ENCODE data around the gene KRTAP19-8. TPM values are rescaled to one million over a fixed set of nuclear protein-coding genes. Genes with fewer than 3 reads are reported as not detected.

KRTAP19-8 gene
- total RNA-seq, 4 donors from 2014 or later = not detected

DNA sequence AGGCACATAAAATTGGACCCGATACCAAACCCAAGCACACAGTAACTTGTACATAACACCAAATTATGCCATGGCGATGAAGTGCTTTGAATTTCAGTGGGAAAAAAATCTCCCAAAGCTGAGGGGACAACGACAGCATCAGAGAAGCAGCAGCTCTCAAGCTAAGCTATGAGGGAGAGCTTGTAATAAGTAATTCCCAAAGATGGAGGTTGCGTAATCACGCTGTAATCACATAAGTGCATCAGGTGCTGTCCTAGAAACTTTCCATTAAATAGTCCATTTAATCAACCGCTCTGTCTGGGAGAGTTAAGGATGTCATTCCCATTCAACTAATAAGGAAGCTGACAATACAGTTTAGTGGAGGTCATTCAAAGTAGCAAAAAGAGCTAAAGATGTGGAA, 37.6 kb upstream of the KRTAP19-8 start:
- TF ChIP-seq POLR2A (IDR thresholded peaks at IDR 0.05) = no peak
- TF ChIP-seq EP300 (IDR thresholded peaks at IDR 0.05) = no peak
- TF ChIP-seq, protein P1, sequence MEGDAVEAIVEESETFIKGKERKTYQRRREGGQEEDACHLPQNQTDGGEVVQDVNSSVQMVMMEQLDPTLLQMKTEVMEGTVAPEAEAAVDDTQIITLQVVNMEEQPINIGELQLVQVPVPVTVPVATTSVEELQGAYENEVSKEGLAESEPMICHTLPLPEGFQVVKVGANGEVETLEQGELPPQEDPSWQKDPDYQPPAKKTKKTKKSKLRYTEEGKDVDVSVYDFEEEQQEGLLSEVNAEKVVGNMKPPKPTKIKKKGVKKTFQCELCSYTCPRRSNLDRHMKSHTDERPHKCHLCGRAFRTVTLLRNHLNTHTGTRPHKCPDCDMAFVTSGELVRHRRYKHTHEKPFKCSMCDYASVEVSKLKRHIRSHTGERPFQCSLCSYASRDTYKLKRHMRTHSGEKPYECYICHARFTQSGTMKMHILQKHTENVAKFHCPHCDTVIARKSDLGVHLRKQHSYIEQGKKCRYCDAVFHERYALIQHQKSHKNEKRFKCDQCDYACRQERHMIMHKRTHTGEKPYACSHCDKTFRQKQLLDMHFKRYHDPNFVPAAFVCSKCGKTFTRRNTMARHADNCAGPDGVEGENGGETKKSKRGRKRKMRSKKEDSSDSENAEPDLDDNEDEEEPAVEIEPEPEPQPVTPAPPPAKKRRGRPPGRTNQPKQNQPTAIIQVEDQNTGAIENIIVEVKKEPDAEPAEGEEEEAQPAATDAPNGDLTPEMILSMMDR (IDR thresholded peaks at IDR 0.05) = no peak
- Histone ChIP-seq H3K27me3 (no peaks in the 10 kb centered on the region), H3K4me3 (no peak overlapping the region), H3K4me1 (no peaks in the 10 kb centered on the region), H3K27ac (no peak overlapping the region), H3K36me3 (no peaks in the 10 kb centered on the region), H3K9me3 (no peaks in the 10 kb centered on the region)
- WGBS, 2 donors = 93 to 94% methylated on average over 6 of the region's 6 CpGs
- no peak for DNase-seq (ENCODE audit: low spot score in 2 of 2)

DNA sequence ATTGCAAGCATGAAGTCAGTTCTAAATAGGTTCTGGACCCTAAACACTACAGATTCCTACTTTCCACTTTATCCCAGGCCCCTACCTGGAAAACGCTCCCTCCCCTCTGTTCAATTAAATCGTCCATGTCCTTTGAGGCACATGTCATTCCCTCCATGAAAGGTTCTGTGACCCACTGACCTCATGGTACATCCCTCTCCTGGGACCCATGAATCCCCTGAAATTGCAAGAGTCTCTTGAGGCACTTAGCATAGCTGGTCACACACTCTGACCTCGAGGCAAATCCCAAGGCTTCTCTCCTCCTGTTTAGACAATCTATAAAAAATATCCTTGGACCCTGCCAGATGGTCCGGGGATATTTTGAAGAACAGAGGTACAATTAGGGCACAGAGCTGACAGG, 34.3 kb upstream of the KRTAP19-8 start:
- no peak for DNase-seq (ENCODE audit: low spot score in 2 of 2)
- WGBS, 2 donors = 47 to 51% methylated on average over 4 of the region's 4 CpGs

DNA sequence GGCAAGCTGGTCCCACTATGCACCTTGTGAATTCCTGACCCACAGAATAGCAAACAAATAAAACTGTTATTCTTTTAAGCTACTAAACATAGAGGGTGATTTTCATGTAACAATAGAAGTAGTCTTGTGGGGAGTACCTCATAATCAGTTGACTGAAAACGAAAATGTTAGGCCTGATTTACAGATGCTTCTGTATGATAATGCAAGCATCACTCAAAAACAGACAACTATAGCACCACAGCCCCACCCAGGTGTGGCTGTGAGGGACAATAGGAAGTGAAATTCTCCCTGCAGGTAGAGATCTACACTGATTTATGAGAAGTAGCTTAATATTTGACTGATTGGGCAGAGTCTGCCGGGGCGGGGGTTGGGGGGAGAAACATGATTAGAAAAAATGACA, 26.5 kb upstream of the KRTAP19-8 start:
- no peak overlapping the region for H3K4me3 ChIP-seq
- no peak for DNase-seq (ENCODE audit: low spot score in 2 of 2)
- H3K27me3 ChIP-seq = no peaks in the 10 kb centered on the region
- no peaks in the 10 kb centered on the region for H3K36me3 ChIP-seq
- no peak overlapping the region for H3K27ac ChIP-seq
- no peaks in the 10 kb centered on the region for H3K9me3 ChIP-seq
- 81 to 90% methylated on average over 3 of the region's 3 CpGs for WGBS, 2 donors
- no peak for TF ChIP-seq EP300 (IDR thresholded peaks at IDR 0.05)
- TF ChIP-seq POLR2A (IDR thresholded peaks at IDR 0.05) = no peak
- TF ChIP-seq, protein P1 (IDR thresholded peaks at IDR 0.05) = no peak
- no peaks in the 10 kb centered on the region for H3K4me1 ChIP-seq

More for the DNA sequence above, 34.3 kb upstream of the KRTAP19-8 start:
- Histone ChIP-seq H3K27ac (no peak overlapping the region), H3K36me3 (no peaks in the 10 kb centered on the region), H3K27me3 (no peaks in the 10 kb centered on the region), H3K9me3 (no peaks in the 10 kb centered on the region), H3K4me1 (no peaks in the 10 kb centered on the region), H3K4me3 (no peak overlapping the region)
- TF ChIP-seq, protein P1 (IDR thresholded peaks at IDR 0.05) = no peak
- TF ChIP-seq EP300 (IDR thresholded peaks at IDR 0.05) = no peak
- no peak for TF ChIP-seq POLR2A (IDR thresholded peaks at IDR 0.05)

DNA sequence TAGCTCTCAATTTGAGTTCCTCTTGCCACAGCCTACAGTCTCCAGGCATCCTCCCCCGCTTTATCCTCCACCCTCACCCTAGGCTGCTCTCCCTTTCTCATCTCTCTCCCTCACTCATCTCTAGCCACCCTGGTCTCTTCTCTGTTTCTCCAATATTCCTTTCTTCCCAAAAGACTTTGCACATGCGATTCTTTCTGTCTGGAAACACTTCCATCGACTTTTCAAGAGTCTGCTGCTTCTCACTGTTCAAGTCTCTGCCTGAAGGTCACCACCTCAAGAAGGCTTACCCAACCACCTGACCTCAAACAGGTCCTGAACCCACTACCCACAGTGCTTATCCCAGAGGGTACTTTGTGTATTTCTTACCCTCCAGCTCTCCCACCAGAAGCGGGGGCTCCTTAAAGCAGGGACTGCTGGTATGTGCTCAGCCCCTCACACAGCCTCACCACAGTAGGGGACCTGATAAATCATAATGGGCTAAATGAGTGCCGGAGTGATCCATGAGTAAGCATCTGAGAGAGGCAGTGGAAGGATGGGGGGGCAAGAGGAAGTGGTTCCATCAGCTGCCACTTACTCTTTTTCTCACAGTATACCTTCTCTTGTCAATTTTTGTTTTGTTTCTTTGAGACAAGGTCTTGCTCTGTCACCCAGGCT, 14.3 kb upstream of the KRTAP19-8 start:
- H3K27ac ChIP-seq = no peak overlapping the region
- H3K4me1 ChIP-seq = no peaks in the 10 kb centered on the region
- H3K4me3 ChIP-seq = no peak overlapping the region
- WGBS, 2 donors = 86 to 87% methylated on average over 5 of the region's 5 CpGs
- H3K27me3 ChIP-seq = no peaks in the 10 kb centered on the region
- DNase-seq (ENCODE audit: low spot score in 2 of 2) = no peak
- TF ChIP-seq EP300 (IDR thresholded peaks at IDR 0.05) = no peak
- TF ChIP-seq POLR2A (IDR thresholded peaks at IDR 0.05) = no peak
- TF ChIP-seq, protein P1 (IDR thresholded peaks at IDR 0.05) = no peak
- H3K36me3 ChIP-seq = no peaks in the 10 kb centered on the region
- H3K9me3 ChIP-seq = peaks cover 0 to 9% (median 0%) of the 10 kb centered on the region in 4 donors

DNA sequence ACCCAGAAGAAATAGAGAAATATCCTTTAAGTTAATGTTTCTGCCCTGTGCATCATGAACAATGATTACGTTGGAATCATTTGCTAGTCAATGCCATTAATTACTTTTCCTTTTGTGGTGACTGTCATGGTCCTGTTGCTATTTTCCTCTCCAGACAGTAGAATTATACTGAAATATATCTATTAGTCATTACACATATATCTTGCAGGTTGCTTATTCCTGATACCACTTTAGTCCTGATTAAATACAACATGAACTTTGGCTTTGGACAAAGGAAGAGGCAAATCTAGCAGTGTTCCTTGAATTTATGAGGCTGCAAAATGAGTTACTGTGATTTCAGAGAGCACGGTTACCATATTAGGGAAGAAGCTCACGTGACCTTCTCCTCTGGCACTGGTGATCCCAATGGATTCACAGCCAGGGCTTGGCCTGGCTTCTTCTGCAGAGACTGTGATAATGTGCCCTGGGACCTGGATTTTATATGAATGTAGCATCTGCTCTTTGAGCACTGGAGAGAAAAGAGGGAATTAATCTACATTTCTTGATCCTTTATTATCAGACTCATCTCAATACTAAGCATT, 12.4 kb upstream of the KRTAP19-8 start:
- Histone ChIP-seq H3K36me3 (no peaks in the 10 kb centered on the region), H3K9me3 (no peaks in the 10 kb centered on the region), H3K27ac (no peak overlapping the region), H3K4me1 (no peaks in the 10 kb centered on the region), H3K27me3 (no peaks in the 10 kb centered on the region), H3K4me3 (no peak overlapping the region)
- DNase-seq (ENCODE audit: low spot score in 2 of 2) = no peak
- 82 to 85% methylated on average over 3 of the region's 3 CpGs for WGBS, 2 donors
- TF ChIP-seq, protein P1 (IDR thresholded peaks at IDR 0.05) = no peak
- TF ChIP-seq POLR2A (IDR thresholded peaks at IDR 0.05) (no peak), EP300 (IDR thresholded peaks at IDR 0.05) (no peak)
